ENCODE results near the gene IGSF21.

DNA sequence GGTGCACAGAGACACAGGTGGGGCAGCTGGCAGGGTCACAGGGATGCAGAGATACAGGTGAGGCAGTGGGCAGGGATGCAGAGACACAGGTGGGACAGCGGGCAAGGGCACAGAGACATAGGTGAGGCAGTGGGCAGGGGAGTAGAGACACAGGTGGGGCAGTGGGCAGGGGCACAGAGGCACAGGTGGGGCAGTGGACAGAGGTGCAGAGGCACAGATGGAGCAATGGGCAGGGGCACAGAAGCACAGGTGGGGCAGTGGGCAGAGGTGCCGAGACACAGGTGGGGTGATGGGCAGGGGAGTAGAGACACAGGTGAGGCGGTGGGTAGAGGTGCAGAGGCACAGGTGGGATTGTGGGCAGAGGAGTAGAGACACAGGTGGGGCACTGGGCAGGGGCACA is 255.8 kb downstream of the IGSF21 start:
- TF ChIP-seq, protein P1, sequence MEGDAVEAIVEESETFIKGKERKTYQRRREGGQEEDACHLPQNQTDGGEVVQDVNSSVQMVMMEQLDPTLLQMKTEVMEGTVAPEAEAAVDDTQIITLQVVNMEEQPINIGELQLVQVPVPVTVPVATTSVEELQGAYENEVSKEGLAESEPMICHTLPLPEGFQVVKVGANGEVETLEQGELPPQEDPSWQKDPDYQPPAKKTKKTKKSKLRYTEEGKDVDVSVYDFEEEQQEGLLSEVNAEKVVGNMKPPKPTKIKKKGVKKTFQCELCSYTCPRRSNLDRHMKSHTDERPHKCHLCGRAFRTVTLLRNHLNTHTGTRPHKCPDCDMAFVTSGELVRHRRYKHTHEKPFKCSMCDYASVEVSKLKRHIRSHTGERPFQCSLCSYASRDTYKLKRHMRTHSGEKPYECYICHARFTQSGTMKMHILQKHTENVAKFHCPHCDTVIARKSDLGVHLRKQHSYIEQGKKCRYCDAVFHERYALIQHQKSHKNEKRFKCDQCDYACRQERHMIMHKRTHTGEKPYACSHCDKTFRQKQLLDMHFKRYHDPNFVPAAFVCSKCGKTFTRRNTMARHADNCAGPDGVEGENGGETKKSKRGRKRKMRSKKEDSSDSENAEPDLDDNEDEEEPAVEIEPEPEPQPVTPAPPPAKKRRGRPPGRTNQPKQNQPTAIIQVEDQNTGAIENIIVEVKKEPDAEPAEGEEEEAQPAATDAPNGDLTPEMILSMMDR (IDR thresholded peaks at IDR 0.05), result no peak
- TF ChIP-seq POLR2A (IDR thresholded peaks at IDR 0.05), result no peak
